WTC11 (cell line): ENCODE measurements around the gene HLA-DMA.

Source experiments
- FOXP1 ChIP-seq: sonication (generic); formaldehyde crosslinking; IDR thresholded peaks from 2 replicates; pipeline ENCODE4 v1.8.0; 2022; ENCODE audit warnings: missing genetic modification reagents, mild to moderate bottlenecking, moderate library complexity, borderline replicate concordance
- JUN ChIP-seq: sonication (generic); formaldehyde crosslinking; IDR thresholded peaks from 2 replicates; pipeline ENCODE4 v1.8.0; 2023; ENCODE audit warnings: mild to moderate bottlenecking, missing genetic modification reagents
- NR1H2 ChIP-seq: sonication (generic); formaldehyde crosslinking; IDR thresholded peaks from 2 replicates; pipeline ENCODE4 v1.9.0; 2021; ENCODE audit warnings: mild to moderate bottlenecking, moderate library complexity, missing genetic modification reagents
- RORB ChIP-seq: fragments of 250-450 bp; sonication (Bioruptor Pico); IDR thresholded peaks from 2 replicates; pipeline ENCODE4 v1.9.0; 2021; ENCODE audit warnings: mild to moderate bottlenecking
- TCF7 ChIP-seq: sonication (generic); formaldehyde crosslinking; IDR thresholded peaks from 2 replicates; pipeline ENCODE4 v1.8.0; 2022; ENCODE audit warnings: mild to moderate bottlenecking, low read depth, missing genetic modification reagents, moderate library complexity
- TF ChIP-seq, protein P1 (sequence below): sonication (generic); formaldehyde crosslinking; IDR thresholded peaks from 2 replicates; pipeline ENCODE4 v1.8.1; 2022; ENCODE audit warnings: low read depth, missing genetic modification reagents, borderline replicate concordance
- TF ChIP-seq, protein P2 (sequence below): fragments of 200-600 bp; IDR thresholded peaks from 2 replicates; pipeline ENCODE4 v1.8.0; 2022; ENCODE audit warnings: antibody characterized with exemption
- TF ChIP-seq, protein P3 (sequence below): sonication (generic); formaldehyde crosslinking; IDR thresholded peaks from 2 replicates; pipeline ENCODE4 v1.8.0; 2022; ENCODE audit warnings: mild to moderate bottlenecking, missing genetic modification reagents
- TF ChIP-seq, protein P4 (sequence below): sonication (generic); formaldehyde crosslinking; IDR thresholded peaks from 2 replicates; pipeline ENCODE4 v1.8.1; 2022; ENCODE audit warnings: mild to moderate bottlenecking, missing genetic modification reagents, moderate library complexity, borderline replicate concordance
- TF ChIP-seq, protein P5 (sequence below): sonication (generic); formaldehyde crosslinking; IDR thresholded peaks from 2 replicates; pipeline ENCODE4 v1.8.1; 2023; ENCODE audit warnings: mild to moderate bottlenecking, missing genetic modification reagents
- TF ChIP-seq, protein P6 (sequence below): sonication (generic); formaldehyde crosslinking; IDR thresholded peaks from 2 replicates; pipeline ENCODE4 v1.8.1; 2023; ENCODE audit warnings: mild to moderate bottlenecking, missing genetic modification reagents, moderate library complexity
- TF ChIP-seq, protein P7 (sequence below): sonication (generic); formaldehyde crosslinking; IDR thresholded peaks from 2 replicates; pipeline ENCODE4 v1.8.1; 2022; ENCODE audit warnings: mild to moderate bottlenecking, moderate library complexity, missing genetic modification reagents
- TF ChIP-seq, protein P8 (sequence below): sonication (generic); formaldehyde crosslinking; IDR thresholded peaks from 2 replicates; pipeline ENCODE4 v1.8.0; 2022; ENCODE audit warnings: mild to moderate bottlenecking, missing genetic modification reagents

DNA sequence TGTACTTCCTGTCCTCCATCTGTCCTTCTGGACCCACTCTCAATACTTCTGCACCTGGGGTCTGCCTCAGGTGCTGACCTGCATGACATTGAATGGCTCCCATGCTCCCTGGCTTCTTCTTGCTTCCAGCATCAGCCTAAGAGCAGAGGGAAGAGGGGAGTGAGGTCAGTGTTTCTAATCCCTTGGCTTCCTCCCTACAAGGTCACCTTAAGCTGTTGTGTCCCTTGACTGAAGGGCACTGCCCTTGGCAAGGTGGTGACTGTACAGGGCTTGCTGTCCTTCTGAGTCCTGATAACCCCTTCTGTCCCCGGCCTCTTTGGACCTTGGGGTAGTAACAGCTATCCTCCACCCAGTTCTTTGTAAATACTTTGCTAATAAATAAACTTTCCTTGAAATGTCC, 21.7 kb downstream of the HLA-DMA start:
- TF ChIP-seq RORB (CRISPR knock-in tag) (no peak), TCF7 (CRISPR knock-in tag) (no peak), JUN (CRISPR knock-in tag) (no peak), FOXP1 (CRISPR knock-in tag) (no peak), NR1H2 (no peak)
- TF ChIP-seq, protein P1, sequence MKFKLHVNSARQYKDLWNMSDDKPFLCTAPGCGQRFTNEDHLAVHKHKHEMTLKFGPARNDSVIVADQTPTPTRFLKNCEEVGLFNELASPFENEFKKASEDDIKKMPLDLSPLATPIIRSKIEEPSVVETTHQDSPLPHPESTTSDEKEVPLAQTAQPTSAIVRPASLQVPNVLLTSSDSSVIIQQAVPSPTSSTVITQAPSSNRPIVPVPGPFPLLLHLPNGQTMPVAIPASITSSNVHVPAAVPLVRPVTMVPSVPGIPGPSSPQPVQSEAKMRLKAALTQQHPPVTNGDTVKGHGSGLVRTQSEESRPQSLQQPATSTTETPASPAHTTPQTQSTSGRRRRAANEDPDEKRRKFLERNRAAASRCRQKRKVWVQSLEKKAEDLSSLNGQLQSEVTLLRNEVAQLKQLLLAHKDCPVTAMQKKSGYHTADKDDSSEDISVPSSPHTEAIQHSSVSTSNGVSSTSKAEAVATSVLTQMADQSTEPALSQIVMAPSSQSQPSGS (CRISPR knock-in tag): no peak
- TF ChIP-seq, protein P2, sequence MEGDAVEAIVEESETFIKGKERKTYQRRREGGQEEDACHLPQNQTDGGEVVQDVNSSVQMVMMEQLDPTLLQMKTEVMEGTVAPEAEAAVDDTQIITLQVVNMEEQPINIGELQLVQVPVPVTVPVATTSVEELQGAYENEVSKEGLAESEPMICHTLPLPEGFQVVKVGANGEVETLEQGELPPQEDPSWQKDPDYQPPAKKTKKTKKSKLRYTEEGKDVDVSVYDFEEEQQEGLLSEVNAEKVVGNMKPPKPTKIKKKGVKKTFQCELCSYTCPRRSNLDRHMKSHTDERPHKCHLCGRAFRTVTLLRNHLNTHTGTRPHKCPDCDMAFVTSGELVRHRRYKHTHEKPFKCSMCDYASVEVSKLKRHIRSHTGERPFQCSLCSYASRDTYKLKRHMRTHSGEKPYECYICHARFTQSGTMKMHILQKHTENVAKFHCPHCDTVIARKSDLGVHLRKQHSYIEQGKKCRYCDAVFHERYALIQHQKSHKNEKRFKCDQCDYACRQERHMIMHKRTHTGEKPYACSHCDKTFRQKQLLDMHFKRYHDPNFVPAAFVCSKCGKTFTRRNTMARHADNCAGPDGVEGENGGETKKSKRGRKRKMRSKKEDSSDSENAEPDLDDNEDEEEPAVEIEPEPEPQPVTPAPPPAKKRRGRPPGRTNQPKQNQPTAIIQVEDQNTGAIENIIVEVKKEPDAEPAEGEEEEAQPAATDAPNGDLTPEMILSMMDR: no peak
- TF ChIP-seq, protein P3, sequence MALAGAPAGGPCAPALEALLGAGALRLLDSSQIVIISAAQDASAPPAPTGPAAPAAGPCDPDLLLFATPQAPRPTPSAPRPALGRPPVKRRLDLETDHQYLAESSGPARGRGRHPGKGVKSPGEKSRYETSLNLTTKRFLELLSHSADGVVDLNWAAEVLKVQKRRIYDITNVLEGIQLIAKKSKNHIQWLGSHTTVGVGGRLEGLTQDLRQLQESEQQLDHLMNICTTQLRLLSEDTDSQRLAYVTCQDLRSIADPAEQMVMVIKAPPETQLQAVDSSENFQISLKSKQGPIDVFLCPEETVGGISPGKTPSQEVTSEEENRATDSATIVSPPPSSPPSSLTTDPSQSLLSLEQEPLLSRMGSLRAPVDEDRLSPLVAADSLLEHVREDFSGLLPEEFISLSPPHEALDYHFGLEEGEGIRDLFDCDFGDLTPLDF (CRISPR knock-in tag): no peak
- TF ChIP-seq, protein P4, sequence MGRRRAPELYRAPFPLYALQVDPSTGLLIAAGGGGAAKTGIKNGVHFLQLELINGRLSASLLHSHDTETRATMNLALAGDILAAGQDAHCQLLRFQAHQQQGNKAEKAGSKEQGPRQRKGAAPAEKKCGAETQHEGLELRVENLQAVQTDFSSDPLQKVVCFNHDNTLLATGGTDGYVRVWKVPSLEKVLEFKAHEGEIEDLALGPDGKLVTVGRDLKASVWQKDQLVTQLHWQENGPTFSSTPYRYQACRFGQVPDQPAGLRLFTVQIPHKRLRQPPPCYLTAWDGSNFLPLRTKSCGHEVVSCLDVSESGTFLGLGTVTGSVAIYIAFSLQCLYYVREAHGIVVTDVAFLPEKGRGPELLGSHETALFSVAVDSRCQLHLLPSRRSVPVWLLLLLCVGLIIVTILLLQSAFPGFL (CRISPR knock-in tag): no peak
- TF ChIP-seq, protein P5, sequence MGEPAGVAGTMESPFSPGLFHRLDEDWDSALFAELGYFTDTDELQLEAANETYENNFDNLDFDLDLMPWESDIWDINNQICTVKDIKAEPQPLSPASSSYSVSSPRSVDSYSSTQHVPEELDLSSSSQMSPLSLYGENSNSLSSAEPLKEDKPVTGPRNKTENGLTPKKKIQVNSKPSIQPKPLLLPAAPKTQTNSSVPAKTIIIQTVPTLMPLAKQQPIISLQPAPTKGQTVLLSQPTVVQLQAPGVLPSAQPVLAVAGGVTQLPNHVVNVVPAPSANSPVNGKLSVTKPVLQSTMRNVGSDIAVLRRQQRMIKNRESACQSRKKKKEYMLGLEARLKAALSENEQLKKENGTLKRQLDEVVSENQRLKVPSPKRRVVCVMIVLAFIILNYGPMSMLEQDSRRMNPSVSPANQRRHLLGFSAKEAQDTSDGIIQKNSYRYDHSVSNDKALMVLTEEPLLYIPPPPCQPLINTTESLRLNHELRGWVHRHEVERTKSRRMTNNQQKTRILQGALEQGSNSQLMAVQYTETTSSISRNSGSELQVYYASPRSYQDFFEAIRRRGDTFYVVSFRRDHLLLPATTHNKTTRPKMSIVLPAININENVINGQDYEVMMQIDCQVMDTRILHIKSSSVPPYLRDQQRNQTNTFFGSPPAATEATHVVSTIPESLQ: no peak
- TF ChIP-seq, protein P6, sequence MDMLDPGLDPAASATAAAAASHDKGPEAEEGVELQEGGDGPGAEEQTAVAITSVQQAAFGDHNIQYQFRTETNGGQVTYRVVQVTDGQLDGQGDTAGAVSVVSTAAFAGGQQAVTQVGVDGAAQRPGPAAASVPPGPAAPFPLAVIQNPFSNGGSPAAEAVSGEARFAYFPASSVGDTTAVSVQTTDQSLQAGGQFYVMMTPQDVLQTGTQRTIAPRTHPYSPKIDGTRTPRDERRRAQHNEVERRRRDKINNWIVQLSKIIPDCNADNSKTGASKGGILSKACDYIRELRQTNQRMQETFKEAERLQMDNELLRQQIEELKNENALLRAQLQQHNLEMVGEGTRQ (CRISPR knock-in tag): no peak
- TF ChIP-seq, protein P7, sequence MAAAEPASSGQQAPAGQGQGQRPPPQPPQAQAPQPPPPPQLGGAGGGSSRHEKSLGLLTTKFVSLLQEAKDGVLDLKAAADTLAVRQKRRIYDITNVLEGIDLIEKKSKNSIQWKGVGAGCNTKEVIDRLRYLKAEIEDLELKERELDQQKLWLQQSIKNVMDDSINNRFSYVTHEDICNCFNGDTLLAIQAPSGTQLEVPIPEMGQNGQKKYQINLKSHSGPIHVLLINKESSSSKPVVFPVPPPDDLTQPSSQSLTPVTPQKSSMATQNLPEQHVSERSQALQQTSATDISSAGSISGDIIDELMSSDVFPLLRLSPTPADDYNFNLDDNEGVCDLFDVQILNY (CRISPR knock-in tag): no peak
- TF ChIP-seq, protein P8, sequence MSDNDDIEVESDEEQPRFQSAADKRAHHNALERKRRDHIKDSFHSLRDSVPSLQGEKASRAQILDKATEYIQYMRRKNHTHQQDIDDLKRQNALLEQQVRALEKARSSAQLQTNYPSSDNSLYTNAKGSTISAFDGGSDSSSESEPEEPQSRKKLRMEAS (CRISPR knock-in tag): no peak
